Measurements from ENCODE around the gene SYT1. TPM values are rescaled to one million over a fixed set of nuclear protein-coding genes. Genes with fewer than 3 reads are reported as not detected.

The SYT1 gene
- total RNA-seq, 3 donors from 2014 or later (not counting 1 experiment from before 2014, with no cell fraction given) = not detected

GRCh38 chr12:79301181-79301580, 436.6 kb downstream of the SYT1 start:
- DNase-seq = no peak
- H3K36me3 ChIP-seq (ENCODE audit: control insufficient read depth, insufficient read depth, low read length) = no peaks in the 10 kb centered on the region
- no peaks in the 10 kb centered on the region for H3K27me3 ChIP-seq (ENCODE audit: control insufficient read depth, insufficient read depth, low read length)
- H3K27ac ChIP-seq (ENCODE audit: low read length) = no peak overlapping the region
- H3K9me3 ChIP-seq (ENCODE audit: control insufficient read depth, insufficient read depth, low read length) = no peaks in the 10 kb centered on the region
- no peaks in the 10 kb centered on the region for H3K4me1 ChIP-seq (ENCODE audit: control insufficient read depth, insufficient read depth, low read length)
- peaks cover 2 to 3% of the 10 kb centered on the region in 2 donors for H3K9me3 Mint-ChIP-seq
- WGBS (ENCODE audit: insufficient coverage) = 63% methylated on average over 3 of the region's 3 CpGs
- no peaks in the 10 kb centered on the region for H3K4me1 Mint-ChIP-seq
- no peak overlapping the region for H3K4me3 Mint-ChIP-seq
- H3K4me3 ChIP-seq (ENCODE audit: low read length) = no peak overlapping the region
- no peak for ATAC-seq
- TF ChIP-seq, protein P1, sequence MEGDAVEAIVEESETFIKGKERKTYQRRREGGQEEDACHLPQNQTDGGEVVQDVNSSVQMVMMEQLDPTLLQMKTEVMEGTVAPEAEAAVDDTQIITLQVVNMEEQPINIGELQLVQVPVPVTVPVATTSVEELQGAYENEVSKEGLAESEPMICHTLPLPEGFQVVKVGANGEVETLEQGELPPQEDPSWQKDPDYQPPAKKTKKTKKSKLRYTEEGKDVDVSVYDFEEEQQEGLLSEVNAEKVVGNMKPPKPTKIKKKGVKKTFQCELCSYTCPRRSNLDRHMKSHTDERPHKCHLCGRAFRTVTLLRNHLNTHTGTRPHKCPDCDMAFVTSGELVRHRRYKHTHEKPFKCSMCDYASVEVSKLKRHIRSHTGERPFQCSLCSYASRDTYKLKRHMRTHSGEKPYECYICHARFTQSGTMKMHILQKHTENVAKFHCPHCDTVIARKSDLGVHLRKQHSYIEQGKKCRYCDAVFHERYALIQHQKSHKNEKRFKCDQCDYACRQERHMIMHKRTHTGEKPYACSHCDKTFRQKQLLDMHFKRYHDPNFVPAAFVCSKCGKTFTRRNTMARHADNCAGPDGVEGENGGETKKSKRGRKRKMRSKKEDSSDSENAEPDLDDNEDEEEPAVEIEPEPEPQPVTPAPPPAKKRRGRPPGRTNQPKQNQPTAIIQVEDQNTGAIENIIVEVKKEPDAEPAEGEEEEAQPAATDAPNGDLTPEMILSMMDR (IDR thresholded peaks at IDR 0.05) = no peak
- H3K27ac Mint-ChIP-seq = no peak overlapping the region
- no peaks in the 10 kb centered on the region for H3K27me3 Mint-ChIP-seq (ENCODE audit: low read depth in 2 of 2)
- no peaks in the 10 kb centered on the region for H3K36me3 Mint-ChIP-seq
- intact Hi-C loops (cut with micrococcal nuclease) = no loop called here

- intact Hi-C loops (cut with micrococcal nuclease) = no loop called here
- Mint-ChIP-seq H3K36me3 (no peaks in the 10 kb centered on the region), H3K27me3 (ENCODE audit: low read depth in 2 of 2) (no peaks in the 10 kb centered on the region), H3K4me1 (no peaks in the 10 kb centered on the region), H3K27ac (no peak overlapping the region), H3K4me3 (no peak overlapping the region), H3K9me3 (peaks cover 4 to 8% of the 10 kb centered on the region in 2 donors)
- no peak overlapping the region for H3K27ac ChIP-seq (ENCODE audit: low read length)
- H3K4me1 ChIP-seq (ENCODE audit: control insufficient read depth, insufficient read depth, low read length) = no peaks in the 10 kb centered on the region
- no peak for ATAC-seq
- H3K9me3 ChIP-seq (ENCODE audit: control insufficient read depth, insufficient read depth, low read length) = no peaks in the 10 kb centered on the region
- H3K4me3 ChIP-seq (ENCODE audit: low read length) = no peak overlapping the region
- 82% methylated on average over 6 of the region's 9 CpGs for WGBS (ENCODE audit: insufficient coverage)
- no peaks in the 10 kb centered on the region for H3K27me3 ChIP-seq (ENCODE audit: control insufficient read depth, insufficient read depth, low read length)
- TF ChIP-seq, protein P1 (IDR thresholded peaks at IDR 0.05) = no peak
- no peaks in the 10 kb centered on the region for H3K36me3 ChIP-seq (ENCODE audit: control insufficient read depth, insufficient read depth, low read length)
- no peak for DNase-seq
Measured at GRCh38 chr12:79302162-79302814, 437.7 kb downstream of the SYT1 start.

DNA sequence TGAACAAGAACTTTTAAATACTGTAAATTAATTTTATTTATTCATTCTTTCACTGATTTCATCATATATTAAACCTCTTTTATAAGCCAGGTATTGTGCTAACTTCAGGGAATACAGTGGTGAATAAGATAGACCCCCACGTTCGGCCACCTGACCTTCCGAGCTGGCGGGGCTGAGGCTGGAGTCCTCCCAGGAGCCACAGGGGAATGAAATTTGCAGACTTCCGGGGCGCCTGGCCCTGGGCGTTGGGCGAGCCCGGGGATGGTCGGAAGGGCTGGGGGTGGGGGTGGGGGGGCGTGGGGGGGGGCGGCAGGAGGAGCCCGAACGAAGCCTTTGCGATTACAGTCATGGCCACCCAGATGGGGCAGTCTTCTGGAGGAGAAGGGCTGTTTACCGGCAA, 442.8 kb downstream of the SYT1 start:
- intact Hi-C loops (cut with micrococcal nuclease) = no loop called here
- Mint-ChIP-seq H3K27ac (no peak overlapping the region), H3K9me3 (peaks cover 3 to 13% of the 10 kb centered on the region in 2 donors), H3K4me1 (no peaks in the 10 kb centered on the region), H3K4me3 (no peak overlapping the region), H3K36me3 (no peaks in the 10 kb centered on the region), H3K27me3 (ENCODE audit: low read depth in 2 of 2) (no peaks in the 10 kb centered on the region)
- no peak overlapping the region for H3K4me3 ChIP-seq (ENCODE audit: low read length)
- 93% methylated on average over 9 of the region's 16 CpGs for WGBS (ENCODE audit: insufficient coverage)
- no peaks in the 10 kb centered on the region for H3K27me3 ChIP-seq (ENCODE audit: control insufficient read depth, insufficient read depth, low read length)
- no peaks in the 10 kb centered on the region for H3K4me1 ChIP-seq (ENCODE audit: control insufficient read depth, insufficient read depth, low read length)
- H3K36me3 ChIP-seq (ENCODE audit: control insufficient read depth, insufficient read depth, low read length) = no peaks in the 10 kb centered on the region
- no peak for ATAC-seq
- peaks cover 4% of the 10 kb centered on the region for H3K9me3 ChIP-seq (ENCODE audit: control insufficient read depth, insufficient read depth, low read length)
- H3K27ac ChIP-seq (ENCODE audit: low read length) = no peak overlapping the region
- no peak for DNase-seq
- TF ChIP-seq, protein P1 (IDR thresholded peaks at IDR 0.05) = no peak

DNA sequence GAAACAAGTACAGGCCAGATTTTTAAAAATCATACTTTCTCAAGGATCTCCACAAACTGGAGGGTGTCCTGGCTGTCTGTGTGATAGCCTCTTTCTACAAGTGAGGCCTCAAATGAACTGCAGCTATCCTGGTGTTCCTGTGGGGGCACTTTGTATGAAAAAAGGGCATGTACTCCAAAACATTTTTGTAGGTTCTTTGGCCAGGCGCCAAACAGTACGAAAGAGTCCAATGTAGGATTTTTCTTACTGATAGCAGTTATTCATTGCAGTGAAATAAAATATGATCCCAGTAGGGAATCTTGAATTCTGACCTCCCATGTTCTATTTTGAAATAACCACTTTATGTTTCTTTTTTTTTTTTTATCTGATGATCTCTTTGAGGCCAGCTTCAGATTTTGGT, 444.5 kb downstream of the SYT1 start:
- no peaks in the 10 kb centered on the region for H3K27me3 ChIP-seq (ENCODE audit: control insufficient read depth, insufficient read depth, low read length)
- WGBS (ENCODE audit: insufficient coverage) = 92% methylated on average over 2 of the region's 2 CpGs
- no peak overlapping the region for H3K27ac ChIP-seq (ENCODE audit: low read length)
- no peaks in the 10 kb centered on the region for H3K36me3 ChIP-seq (ENCODE audit: control insufficient read depth, insufficient read depth, low read length)
- intact Hi-C loops (cut with micrococcal nuclease) = no loop called here
- no peaks in the 10 kb centered on the region for H3K27me3 Mint-ChIP-seq (ENCODE audit: low read depth in 2 of 2)
- ATAC-seq (no peak), DNase-seq (no peak)
- H3K4me1 Mint-ChIP-seq = no peaks in the 10 kb centered on the region
- H3K9me3 Mint-ChIP-seq = peaks cover 2 to 12% of the 10 kb centered on the region in 2 donors
- H3K27ac Mint-ChIP-seq = no peak overlapping the region
- TF ChIP-seq, protein P1 (IDR thresholded peaks at IDR 0.05) = no peak
- no peak overlapping the region for H3K4me3 ChIP-seq (ENCODE audit: low read length)
- H3K9me3 ChIP-seq (ENCODE audit: control insufficient read depth, insufficient read depth, low read length) = peaks cover 4% of the 10 kb centered on the region
- H3K36me3 Mint-ChIP-seq = no peaks in the 10 kb centered on the region
- no peak overlapping the region for H3K4me3 Mint-ChIP-seq
- H3K4me1 ChIP-seq (ENCODE audit: control insufficient read depth, insufficient read depth, low read length) = no peaks in the 10 kb centered on the region

Data from natural killer cell (primary cell).